DOHH2 (cell line): ENCODE measurements around the gene RNF213.

Source experiments
- H3F3A ChIP-seq: fragments of 200-600 bp; sonication (generic), shearing (Covaris generic); 2 replicates; pipeline ENCODE4 v1.6.0; 2016; ENCODE audit warnings: antibody characterized with exemption, mild to moderate bottlenecking; ENCODE audit not compliant: control insufficient read depth, insufficient read depth
- H3K27ac ChIP-seq: fragments of 200-600 bp; sonication (generic); 2 replicates; pipeline ENCODE4 v1.5.1; 2014; ENCODE audit warnings: low read depth, mild to moderate bottlenecking, low read length, moderate library complexity
- H3K27me3 ChIP-seq: fragments of 200-600 bp; sonication (generic); 2 replicates; pipeline ENCODE4 v1.6.1; 2014; ENCODE audit warnings: mild to moderate bottlenecking, low read length, mixed read lengths; ENCODE audit not compliant: control insufficient read depth
- H3K36me3 ChIP-seq: fragments of 200-600 bp; sonication (generic); 2 replicates; pipeline ENCODE4 v1.6.1; 2014; ENCODE audit warnings: mild to moderate bottlenecking, low read length, moderate library complexity, mixed read lengths; ENCODE audit not compliant: control insufficient read depth
- H3K4me1 ChIP-seq: fragments of 200-600 bp; sonication (generic); 2 replicates; pipeline ENCODE4 v1.6.1; 2014; ENCODE audit warnings: mild to moderate bottlenecking, low read length, mixed read lengths; ENCODE audit not compliant: control insufficient read depth
- H3K4me2 ChIP-seq: fragments of 200-600 bp; sonication (generic); 2 replicates; pipeline ENCODE4 v1.6.0; 2014; ENCODE audit warnings: mild to moderate bottlenecking, low read length, moderate library complexity
- H3K4me3 ChIP-seq: fragments of 200-600 bp; sonication (generic); 2 replicates; pipeline ENCODE4 v1.5.1; 2014; ENCODE audit warnings: mild to moderate bottlenecking, low read length, mixed read lengths
- H3K79me2 ChIP-seq: fragments of 200-600 bp; sonication (generic); 2 replicates; pipeline ENCODE4 v1.6.1; 2014; ENCODE audit warnings: mild to moderate bottlenecking, low read length, mixed read lengths; ENCODE audit not compliant: control insufficient read depth
- H3K9me2 ChIP-seq: fragments of 200-600 bp; sonication (generic); replicated peaks from 2 replicates; pipeline ENCODE4 v1.6.1; 2014; ENCODE audit warnings: mild to moderate bottlenecking, low read length, mixed read lengths; ENCODE audit not compliant: control insufficient read depth
- H3K9me3 ChIP-seq: fragments of 200-600 bp; sonication (generic); 2 replicates; pipeline ENCODE4 v1.6.1; 2014; ENCODE audit warnings: antibody characterized with exemption, low read length, mixed read lengths; ENCODE audit not compliant: control insufficient read depth, insufficient read depth
- H4K20me1 ChIP-seq: fragments of 200-600 bp; sonication (generic); 2 replicates; pipeline ENCODE4 v1.6.0; 2014; ENCODE audit warnings: low read depth, mild to moderate bottlenecking, antibody characterized with exemption, low read length, moderate library complexity; ENCODE audit not compliant: control insufficient read depth, insufficient read depth
- CTCF ChIP-seq: fragments of 200-600 bp; sonication (generic); IDR thresholded peaks from one replicate; pipeline ENCODE4 v1.5.1; 2014; ENCODE audit warnings: antibody characterized with exemption, mild to moderate bottlenecking, low read depth, low read length; ENCODE audit not compliant: poor library complexity, severe bottlenecking
- EZH2phosphoT487 ChIP-seq: fragments of 200-600 bp; sonication (generic); IDR thresholded peaks from 2 replicates; pipeline ENCODE4 v1.6.1; 2017; ENCODE audit warnings: borderline replicate concordance, mild to moderate bottlenecking, antibody characterized with exemption, low read length, moderate library complexity, mixed read lengths

RNF213 gene

GRCh38 chr17:80331820-80332219 is 71.2 kb downstream of the RNF213 start:
- H3K27ac ChIP-seq = no peak overlapping the region
- H3K4me2 ChIP-seq = no peak overlapping the region
- no peaks in the 10 kb centered on the region for H3K36me3 ChIP-seq
- no peak for TF ChIP-seq CTCF
- no peak for TF ChIP-seq EZH2phosphoT487
- no peaks in the 10 kb centered on the region for H3K27me3 ChIP-seq
- no peaks in the 10 kb centered on the region for H3F3A ChIP-seq
- H3K79me2 ChIP-seq = no peaks in the 10 kb centered on the region
- H3K9me2 ChIP-seq = no peaks in the 10 kb centered on the region
- H4K20me1 ChIP-seq = no peaks in the 10 kb centered on the region
- no peaks in the 10 kb centered on the region for H3K9me3 ChIP-seq
- no peak overlapping the region for H3K4me3 ChIP-seq
- no peaks in the 10 kb centered on the region for H3K4me1 ChIP-seq

DNA sequence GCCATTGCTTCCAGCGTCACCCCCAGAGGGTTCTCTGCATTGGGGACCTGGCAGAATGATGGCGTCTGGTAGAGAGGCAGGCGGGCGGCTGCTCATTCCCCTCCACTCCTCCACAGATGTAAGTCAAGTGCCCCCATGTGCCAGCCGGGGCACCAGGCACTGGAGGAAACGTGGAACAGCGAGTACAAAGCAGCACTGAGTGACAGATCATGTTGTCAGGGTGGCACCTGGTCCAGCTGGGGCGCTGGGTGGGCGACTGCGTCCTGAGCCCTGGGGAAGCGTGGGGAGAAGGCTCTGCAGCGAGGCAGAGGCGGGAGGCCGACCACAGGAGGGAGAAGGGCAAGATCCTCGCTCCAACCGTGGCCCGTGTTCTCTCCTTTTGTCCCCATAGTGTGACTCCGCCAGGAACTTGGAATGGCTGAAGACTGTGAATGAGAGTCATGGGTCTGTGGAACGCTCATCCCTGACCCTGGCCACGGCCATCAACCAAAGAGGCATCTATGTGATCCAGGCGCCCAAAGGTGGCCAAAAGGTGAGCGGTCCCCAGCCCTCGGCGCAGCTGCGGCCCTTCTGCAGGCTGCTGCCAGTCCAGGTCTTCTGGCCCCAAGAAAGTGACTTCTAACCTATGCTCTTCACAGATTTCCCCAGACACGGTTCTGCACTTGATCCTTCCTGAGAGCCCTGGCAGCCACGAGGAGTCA is 76.7 kb downstream of the RNF213 start:
- no peaks in the 10 kb centered on the region for H3K36me3 ChIP-seq
- no peak for TF ChIP-seq EZH2phosphoT487
- TF ChIP-seq CTCF = no peak

GRCh38 chr17:80339118-80339517 is 78.5 kb downstream of the RNF213 start:
- H3F3A ChIP-seq = no peaks in the 10 kb centered on the region
- no peaks in the 10 kb centered on the region for H3K79me2 ChIP-seq
- TF ChIP-seq EZH2phosphoT487 (no peak), CTCF (no peak)
- no peak overlapping the region for H3K4me2 ChIP-seq
- no peaks in the 10 kb centered on the region for H3K9me2 ChIP-seq
- no peaks in the 10 kb centered on the region for H3K4me1 ChIP-seq
- H4K20me1 ChIP-seq = no peaks in the 10 kb centered on the region
- no peaks in the 10 kb centered on the region for H3K27me3 ChIP-seq
- no peak overlapping the region for H3K4me3 ChIP-seq
- H3K9me3 ChIP-seq = no peaks in the 10 kb centered on the region
- H3K27ac ChIP-seq = no peak overlapping the region
- H3K36me3 ChIP-seq = no peaks in the 10 kb centered on the region

More for the DNA sequence above, 76.7 kb downstream of the RNF213 start:
- no peaks in the 10 kb centered on the region for H3K9me3 ChIP-seq
- H3K27ac ChIP-seq = no peak overlapping the region
- H3K4me1 ChIP-seq = no peaks in the 10 kb centered on the region
- no peaks in the 10 kb centered on the region for H4K20me1 ChIP-seq
- H3K79me2 ChIP-seq = no peaks in the 10 kb centered on the region
- H3F3A ChIP-seq = no peaks in the 10 kb centered on the region
- H3K4me3 ChIP-seq = no peak overlapping the region
- no peaks in the 10 kb centered on the region for H3K9me2 ChIP-seq
- H3K27me3 ChIP-seq = no peaks in the 10 kb centered on the region
- H3K4me2 ChIP-seq = no peak overlapping the region
